ENCODE results near the gene SLC9A7. TPM values are rescaled to one million over a fixed set of nuclear protein-coding genes. Genes with fewer than 3 reads are reported as not detected.
A peak's percentile ranks its signal among the peaks of the same experiment; 100 is the strongest.
"Not testable (repeated sequence)": the region's sequence is repeated elsewhere in the genome, so short reads cannot be mapped to it uniquely, and the experiment has no call there.

The SLC9A7 gene
- total and polyA plus RNA-seq, 8 donors: 2.2 to 16.0 (median 6.3) TPM

DNA sequence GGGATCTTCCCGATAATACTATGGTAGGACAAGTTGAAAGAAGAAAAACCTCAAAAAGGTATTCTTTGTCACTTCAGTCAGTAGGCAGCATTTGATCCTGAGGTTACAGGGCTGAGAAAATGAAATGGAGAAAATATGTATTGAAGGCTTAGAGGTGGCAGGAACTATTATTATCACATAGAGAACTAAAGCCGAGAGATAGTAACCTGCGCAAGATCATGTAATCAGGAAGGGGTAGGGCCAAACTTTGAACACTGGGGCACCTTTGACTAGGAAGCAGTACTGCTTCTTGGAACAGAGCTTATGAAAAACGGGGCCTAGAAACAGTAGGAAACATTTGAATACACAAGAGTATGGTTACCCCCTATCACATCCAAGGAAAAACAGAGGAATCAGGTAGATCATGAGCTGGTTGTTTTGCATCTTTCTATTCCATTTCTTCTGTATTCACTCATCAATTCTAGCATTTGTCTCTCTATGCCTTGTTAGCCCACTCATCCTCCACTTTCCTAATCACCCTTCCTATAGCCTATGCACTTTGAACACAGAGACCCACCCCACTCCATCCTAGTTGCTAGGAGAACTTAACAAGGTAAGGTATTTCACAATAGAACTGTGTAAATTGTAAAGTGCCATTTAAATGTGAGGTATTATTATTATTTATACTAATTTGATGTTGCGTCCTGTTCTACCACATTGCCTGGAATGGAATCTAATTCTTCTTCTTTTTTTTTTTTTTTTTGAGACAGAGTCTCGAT is 34.6 kb upstream of the SLC9A7 start:
- DNase-seq (no peak), ATAC-seq (no peak), FAIRE-seq (no peak)
- intact Hi-C loops (cut with DNase I): loop anchor here in 1 of 3 donors (10.0 kb wide), 1 partner anchor 59 kb away; no protein-coding TSS in a partner anchor
- H3K9me3 ChIP-seq: no peaks in the 10 kb centered on the region
- H3K4me3 ChIP-seq: no peak overlapping the region
- 71 to 81% methylated on average over 6 of the region's 6 CpGs for WGBS, 2 donors
- peaks cover 0 to 4% (median 0%) of the 10 kb centered on the region in 3 donors for H3K4me1 ChIP-seq
- no peaks in the 10 kb centered on the region for H3K36me3 ChIP-seq
- TF ChIP-seq, protein P1, sequence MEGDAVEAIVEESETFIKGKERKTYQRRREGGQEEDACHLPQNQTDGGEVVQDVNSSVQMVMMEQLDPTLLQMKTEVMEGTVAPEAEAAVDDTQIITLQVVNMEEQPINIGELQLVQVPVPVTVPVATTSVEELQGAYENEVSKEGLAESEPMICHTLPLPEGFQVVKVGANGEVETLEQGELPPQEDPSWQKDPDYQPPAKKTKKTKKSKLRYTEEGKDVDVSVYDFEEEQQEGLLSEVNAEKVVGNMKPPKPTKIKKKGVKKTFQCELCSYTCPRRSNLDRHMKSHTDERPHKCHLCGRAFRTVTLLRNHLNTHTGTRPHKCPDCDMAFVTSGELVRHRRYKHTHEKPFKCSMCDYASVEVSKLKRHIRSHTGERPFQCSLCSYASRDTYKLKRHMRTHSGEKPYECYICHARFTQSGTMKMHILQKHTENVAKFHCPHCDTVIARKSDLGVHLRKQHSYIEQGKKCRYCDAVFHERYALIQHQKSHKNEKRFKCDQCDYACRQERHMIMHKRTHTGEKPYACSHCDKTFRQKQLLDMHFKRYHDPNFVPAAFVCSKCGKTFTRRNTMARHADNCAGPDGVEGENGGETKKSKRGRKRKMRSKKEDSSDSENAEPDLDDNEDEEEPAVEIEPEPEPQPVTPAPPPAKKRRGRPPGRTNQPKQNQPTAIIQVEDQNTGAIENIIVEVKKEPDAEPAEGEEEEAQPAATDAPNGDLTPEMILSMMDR (IDR thresholded peaks at IDR 0.05): no peak
- H3K27me3 ChIP-seq: peaks cover 0 to 6% (median 0%) of the 10 kb centered on the region in 4 donors
- H3K27ac ChIP-seq: peak overlapping the region in 2 of 4 donors; percentile 29 to 72

DNA sequence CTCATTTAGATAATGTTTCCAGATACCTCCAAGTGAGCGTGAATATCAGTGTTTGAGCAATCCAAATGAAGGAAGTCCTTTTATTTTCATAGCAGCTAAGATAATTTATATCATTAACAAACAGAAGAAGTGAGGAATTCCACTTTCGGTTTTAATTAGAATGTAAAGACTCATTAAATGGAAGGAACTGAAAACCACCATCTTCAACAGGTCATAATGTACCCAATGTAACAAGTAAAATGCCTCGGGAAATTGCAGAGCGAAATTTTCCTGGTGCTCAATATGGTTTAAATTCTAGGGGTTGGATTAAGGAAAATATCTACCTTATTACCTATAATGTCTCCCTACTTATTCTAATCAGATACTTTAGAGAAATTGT is 33.9 kb upstream of the SLC9A7 start:
- Histone ChIP-seq H3K9me3 (no peaks in the 10 kb centered on the region), H3K4me1 (peaks cover 0 to 4% (median 0%) of the 10 kb centered on the region in 3 donors), H3K36me3 (no peaks in the 10 kb centered on the region), H3K27ac (peak overlapping the region in 2 of 4 donors; percentile 29 to 72), H3K27me3 (no peaks in the 10 kb centered on the region), H3K4me3 (no peak overlapping the region)
- FAIRE-seq: no peak
- no peak for ATAC-seq
- intact Hi-C loops (cut with DNase I): loop anchor here in 1 of 3 donors (10.0 kb wide), 1 partner anchor 58 kb away; no protein-coding TSS in a partner anchor
- TF ChIP-seq, protein P1 (IDR thresholded peaks at IDR 0.05): no peak
- 33 to 47% methylated on average over 4 of the region's 4 CpGs for WGBS, 2 donors
- no peak for DNase-seq

DNA sequence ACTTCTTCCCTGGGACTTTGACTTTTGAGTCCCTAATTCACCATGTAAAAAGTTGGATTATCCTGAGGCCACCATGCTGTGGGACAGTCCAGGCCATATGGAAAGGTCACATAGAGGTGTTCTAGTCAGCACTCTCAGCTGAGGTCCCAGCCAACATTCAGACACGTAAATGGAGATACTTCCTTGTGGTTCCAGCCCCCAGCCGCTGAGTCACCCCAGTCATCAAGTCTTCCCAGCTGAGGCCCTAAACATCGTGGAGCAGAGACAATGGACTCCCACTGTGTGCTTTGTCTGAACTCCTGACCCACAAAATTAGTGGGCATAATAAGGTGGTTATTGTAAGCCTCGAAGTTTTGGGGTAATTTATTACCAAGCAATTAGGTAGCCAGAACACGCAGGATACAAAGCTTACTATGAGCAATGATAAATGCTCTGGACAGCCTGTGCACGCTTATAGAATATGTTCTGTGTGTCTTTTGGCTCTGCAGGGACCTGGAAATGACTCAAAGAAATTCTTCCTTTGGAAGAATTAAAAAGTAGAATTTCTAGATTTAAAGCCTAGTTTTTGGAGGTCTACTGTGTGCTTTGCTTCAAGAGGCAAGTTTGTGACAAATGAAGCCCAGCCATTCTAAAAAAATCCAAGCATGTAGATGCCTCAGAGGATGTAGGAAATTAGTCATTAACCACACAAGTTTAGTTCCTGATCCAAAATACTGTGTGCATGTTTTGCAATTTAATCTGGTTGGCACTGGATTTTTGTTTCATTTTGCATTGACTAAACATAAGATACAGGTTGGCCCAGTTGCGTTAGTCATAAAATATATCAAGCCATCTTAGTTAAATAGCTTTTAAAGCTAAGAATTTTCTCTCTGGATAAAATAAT is 33.2 kb upstream of the SLC9A7 start:
- Histone ChIP-seq H3K36me3 (no peaks in the 10 kb centered on the region), H3K4me3 (no peak overlapping the region), H3K4me1 (peaks cover 0 to 4% (median 0%) of the 10 kb centered on the region in 3 donors), H3K9me3 (no peaks in the 10 kb centered on the region), H3K27ac (peak overlapping the region in 3 of 4 donors; percentile 8 to 72 (median 64)), H3K27me3 (no peaks in the 10 kb centered on the region)
- intact Hi-C loops (cut with DNase I): loop anchor here in 1 of 3 donors (10.0 kb wide), 1 partner anchor 57 kb away; no protein-coding TSS in a partner anchor
- TF ChIP-seq, protein P1 (IDR thresholded peaks at IDR 0.05): no peak
- DNase-seq (peak in 3 of 6 donors; percentile 4 to 15 (median 14)), FAIRE-seq (peak; percentile 37), ATAC-seq (peak; percentile 85 to 91 (median 87))
- 31 to 41% methylated on average over 7 of the region's 7 CpGs for WGBS, 2 donors

DNA sequence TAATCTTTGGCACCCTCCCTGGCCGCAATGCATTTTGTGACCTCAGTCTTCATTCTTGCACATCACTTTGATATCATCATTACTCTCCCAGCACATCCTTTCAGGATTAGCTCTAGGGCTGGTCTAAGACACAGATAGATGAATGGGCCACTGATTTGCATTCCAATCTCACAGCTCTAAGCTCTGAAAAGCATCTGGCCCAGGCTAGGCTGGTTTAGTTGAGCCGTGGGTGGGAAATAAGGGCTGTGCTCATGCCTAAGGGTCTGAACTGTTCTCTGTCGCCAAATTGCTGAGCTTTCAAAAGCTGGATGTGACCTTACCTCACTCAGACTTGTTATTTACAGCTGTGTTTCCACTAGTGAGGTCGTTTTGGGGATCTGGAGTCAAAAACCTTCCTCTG is 30.0 kb upstream of the SLC9A7 start:
- TF ChIP-seq, protein P1 (IDR thresholded peaks at IDR 0.05): no peak
- no peaks in the 10 kb centered on the region for H3K36me3 ChIP-seq

DNA sequence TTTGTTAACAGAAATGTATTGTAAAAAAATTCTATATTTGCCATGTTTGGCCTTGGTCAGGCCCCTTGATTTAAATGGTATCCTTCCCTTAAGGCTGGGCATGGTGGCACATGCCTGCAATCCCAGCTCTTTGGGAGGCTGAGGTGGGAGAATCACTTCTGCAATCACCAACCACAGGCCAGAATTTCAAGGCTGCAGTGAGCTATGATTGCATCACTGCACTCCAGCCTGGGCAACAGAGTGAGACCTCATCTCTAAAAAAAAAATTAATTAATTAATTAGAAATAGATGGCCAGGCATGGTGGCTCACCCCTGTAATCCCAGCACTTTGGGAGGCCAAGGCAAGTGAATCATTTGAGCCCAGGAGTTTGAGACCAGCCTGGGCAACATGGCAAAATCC is 25.5 kb upstream of the SLC9A7 start:
- H3K27me3 ChIP-seq; H3K9me3 ChIP-seq; FAIRE-seq; ATAC-seq; H3K36me3 ChIP-seq; intact Hi-C loops (cut with DNase I); H3K4me1 ChIP-seq; H3K27ac ChIP-seq; H3K4me3 ChIP-seq; DNase-seq: not testable (repeated sequence)

More for the DNA sequence above, 30.0 kb upstream of the SLC9A7 start:
- Histone ChIP-seq H3K4me1 (peaks cover 0 to 4% (median 0%) of the 10 kb centered on the region in 3 donors), H3K9me3 (no peaks in the 10 kb centered on the region), H3K4me3 (no peak overlapping the region), H3K27ac (no peak overlapping the region), H3K27me3 (no peaks in the 10 kb centered on the region)
- WGBS, 2 donors: 55 to 62% methylated on average over 4 of the region's 4 CpGs
- ATAC-seq (no peak), FAIRE-seq (no peak), DNase-seq (no peak)
- intact Hi-C loops (cut with DNase I): no loop called here

All from pancreas (tissue), 10 donors.